ENCODE data around the gene RNF40. TPM values are rescaled to one million over a fixed set of nuclear protein-coding genes. Genes with fewer than 3 reads are reported as not detected.

RNF40 gene
- total RNA-seq, 6 experiments from 2014 or later: 98.2 to 120 (median 104) TPM

DNA sequence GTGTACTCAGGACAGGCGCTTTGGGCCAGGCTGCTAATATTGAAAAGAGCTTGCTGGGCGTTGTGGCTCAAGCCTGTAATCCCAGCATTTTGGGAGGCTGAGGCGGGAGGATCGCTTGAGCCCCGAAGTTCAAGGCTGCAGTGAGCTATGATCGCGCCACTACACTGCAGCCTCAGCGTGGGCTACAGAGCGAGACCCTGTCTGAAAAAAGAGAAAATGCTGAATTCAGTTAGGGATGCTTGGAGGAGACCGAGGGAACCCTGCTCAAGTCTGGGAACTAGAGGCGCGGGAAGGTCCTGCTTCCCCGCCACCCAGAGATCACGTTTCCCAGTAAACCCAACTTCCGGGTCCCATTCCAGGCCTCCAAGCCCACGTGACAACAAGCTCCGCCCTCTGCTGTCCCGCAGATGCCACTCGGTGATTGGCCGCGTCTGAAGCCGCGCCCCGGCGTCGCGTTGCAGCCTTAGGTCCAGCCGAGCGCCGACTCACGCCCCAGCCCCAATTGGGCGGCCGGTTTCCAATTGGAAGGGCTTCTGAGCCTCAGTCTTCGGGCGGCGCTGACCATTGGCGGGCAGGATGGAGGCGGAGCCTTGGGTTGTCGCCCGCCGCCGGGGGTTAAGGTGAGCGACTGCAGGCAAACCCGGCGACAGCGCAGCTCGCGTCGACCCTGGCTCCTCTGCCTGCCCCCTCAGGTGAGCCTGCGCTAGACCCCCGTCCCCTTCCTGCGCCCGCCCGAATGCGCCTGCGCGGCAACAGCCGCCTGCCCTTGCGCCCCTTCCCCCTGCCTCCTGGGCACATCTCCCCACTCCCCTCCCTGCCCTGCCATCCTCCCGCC, 14.1 kb upstream of the RNF40 start, which contains the start of gene PHKG2:
Gene PHKG2 (plus strand): TSS at position 627 of the 835 bp plus-strand sequence. CDS start 396 bp downstream, outside the sequence.
- no peaks in the 10 kb centered on the region for H3K9me3 Mint-ChIP-seq
- peaks cover 32% of the 10 kb centered on the region for H3K4me1 Mint-ChIP-seq (ENCODE audit: low read depth)
- H3K27ac Mint-ChIP-seq: peak within 1 kb of the TSS; percentile 89
- H3K36me3 Mint-ChIP-seq (ENCODE audit: low read depth): peaks cover 25% of the 10 kb centered on the region
- H3K4me3 Mint-ChIP-seq: peak within 1 kb of the TSS; percentile 97
- peak; percentile 98 for DNase-seq
- peaks cover 5% of the 10 kb centered on the region for H3K27me3 Mint-ChIP-seq (ENCODE audit: insufficient read depth)
- TF ChIP-seq CTCF (IDR thresholded peaks at IDR 0.05): no peak

- H3K4me3 Mint-ChIP-seq: peak overlapping the region; percentile 97
- no peaks in the 10 kb centered on the region for H3K9me3 Mint-ChIP-seq
These were observed 13.3 kb upstream of the RNF40 start for GRCh38 chr16:30748634-30749445.

GRCh38 chr16:30750201-30750600, 11.9 kb upstream of the RNF40 start:
- H3K9me3 Mint-ChIP-seq: no peaks in the 10 kb centered on the region
- peaks cover 21% of the 10 kb centered on the region for H3K36me3 Mint-ChIP-seq (ENCODE audit: low read depth)
- peak overlapping the region; percentile 97; the same call in 1 of the 2 replicates for H3K4me3 Mint-ChIP-seq
- H3K4me1 Mint-ChIP-seq (ENCODE audit: low read depth): peaks cover 32% of the 10 kb centered on the region
- peak overlapping the region; percentile 16; the same call in 1 of the 2 replicates for H3K27ac Mint-ChIP-seq
- peaks cover 5% of the 10 kb centered on the region for H3K27me3 Mint-ChIP-seq (ENCODE audit: insufficient read depth)
- no peak for DNase-seq
- no peak for TF ChIP-seq CTCF (IDR thresholded peaks at IDR 0.05)

More at GRCh38 chr16:30748634-30749445, 13.3 kb upstream of the RNF40 start:
- TF ChIP-seq CTCF (IDR thresholded peaks at IDR 0.05): no peak
- H3K27ac Mint-ChIP-seq: peak overlapping the region; percentile 83
- DNase-seq: peak; percentile 23
- peaks cover 20% of the 10 kb centered on the region for H3K36me3 Mint-ChIP-seq (ENCODE audit: low read depth)
- peaks cover 32% of the 10 kb centered on the region for H3K4me1 Mint-ChIP-seq (ENCODE audit: low read depth)
- H3K27me3 Mint-ChIP-seq (ENCODE audit: insufficient read depth): peaks cover 5% of the 10 kb centered on the region

DNA sequence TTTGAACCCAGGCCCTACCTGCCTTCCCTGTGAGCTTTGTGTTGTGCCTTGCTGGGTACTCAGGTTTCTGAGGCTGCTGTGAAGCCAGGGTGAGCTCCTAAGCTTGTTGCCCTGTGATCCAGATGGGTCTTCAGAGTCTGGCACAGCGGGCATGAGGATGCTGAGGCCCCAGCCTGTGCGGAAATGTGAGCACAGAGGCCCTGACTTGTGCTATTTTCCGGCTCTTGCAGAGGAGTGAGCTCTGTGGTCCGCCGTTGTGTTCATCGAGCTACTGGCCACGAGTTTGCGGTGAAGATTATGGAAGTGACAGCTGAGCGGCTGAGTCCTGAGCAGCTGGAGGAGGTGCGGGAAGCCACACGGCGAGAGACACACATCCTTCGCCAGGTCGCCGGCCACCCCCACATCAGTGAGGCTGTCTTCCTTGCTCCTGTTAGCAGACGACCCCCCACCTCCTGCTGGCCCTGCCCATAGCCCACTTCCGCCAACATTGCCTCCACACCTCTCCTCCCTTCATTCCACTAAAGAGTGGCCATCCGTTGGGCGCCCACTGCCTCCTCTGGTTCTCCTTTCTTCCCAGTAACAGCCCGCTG, 11.2 kb upstream of the RNF40 start:
- H3K9me3 Mint-ChIP-seq: no peaks in the 10 kb centered on the region
- no peak for DNase-seq
- no peak for TF ChIP-seq CTCF (IDR thresholded peaks at IDR 0.05)
- peaks cover 32% of the 10 kb centered on the region for H3K4me1 Mint-ChIP-seq (ENCODE audit: low read depth)
- H3K4me3 Mint-ChIP-seq: no peak overlapping the region
- peaks cover 19% of the 10 kb centered on the region for H3K36me3 Mint-ChIP-seq (ENCODE audit: low read depth)
- H3K27ac Mint-ChIP-seq: peak overlapping the region; percentile 45
- H3K27me3 Mint-ChIP-seq (ENCODE audit: insufficient read depth): peaks cover 5% of the 10 kb centered on the region

DNA sequence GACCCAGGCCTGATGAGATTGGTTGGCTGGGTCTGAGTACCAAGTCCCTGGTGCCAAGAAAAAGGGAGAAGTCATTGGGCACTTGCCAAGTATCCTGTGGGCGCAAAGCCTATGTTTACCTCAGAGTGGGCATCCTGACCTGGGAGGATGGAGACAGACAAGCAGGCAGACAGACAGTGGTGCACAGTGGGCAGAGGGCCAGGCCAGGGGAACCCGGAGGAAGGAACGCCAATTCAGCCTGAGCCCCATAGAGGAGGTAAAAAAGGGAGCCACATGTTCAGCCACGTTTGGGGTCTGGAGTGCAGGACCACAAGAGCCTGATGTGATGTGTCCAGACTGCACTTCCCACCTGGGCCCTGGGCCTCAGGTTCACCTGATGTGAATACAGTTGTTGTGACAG, 8.5 kb upstream of the RNF40 start:
- no peaks in the 10 kb centered on the region for H3K9me3 Mint-ChIP-seq
- H3K27me3 Mint-ChIP-seq (ENCODE audit: insufficient read depth): peaks cover 7% of the 10 kb centered on the region
- H3K36me3 Mint-ChIP-seq (ENCODE audit: low read depth): peaks cover 22% of the 10 kb centered on the region
- DNase-seq: no peak
- TF ChIP-seq CTCF (IDR thresholded peaks at IDR 0.05): no peak
- H3K4me1 Mint-ChIP-seq (ENCODE audit: low read depth): peaks cover 15% of the 10 kb centered on the region
- H3K4me3 Mint-ChIP-seq: no peak overlapping the region
- H3K27ac Mint-ChIP-seq: no peak overlapping the region
